B cell (primary cell): ENCODE data around the gene STN1. TPM values are rescaled to one million over a fixed set of nuclear protein-coding genes. Genes with fewer than 3 reads are reported as not detected.

Source experiments
- ATAC-seq: fragments of 200-7000 bp; cut with Tn5 transposase; one replicate; pipeline ENCODE4 v1.10.0; 2021; ENCODE audit warnings: low read depth, mild to moderate bottlenecking, moderate number of reproducible peaks, moderate library complexity
- CTCF ChIA-PET: fragments of 350-600 bp; sonication (Branson Sonifier 250); formaldehyde crosslinking; loops from one replicate; lab custom pipeline; 2021; ENCODE audit warnings: antibody characterized with exemption, inconsistent platforms; lab: Charles Lee
- POLR2A ChIA-PET: fragments of 350-600 bp; sonication (Branson Sonifier 250); formaldehyde crosslinking; loops from one replicate; lab custom pipeline; 2021; ENCODE audit warnings: antibody characterized with exemption; lab: Charles Lee
- DNase-seq: peaks from one replicate; pipeline ENCODE4 v3.0.0; 2013
- H2AFZ ChIP-seq: 2 replicates; pipeline ENCODE4 v1.6.1; 2012; ENCODE audit warnings: mild to moderate bottlenecking, low read depth, low read length; ENCODE audit not compliant: insufficient read depth, poor library complexity, severe bottlenecking
- H3K27ac ChIP-seq, 2 donors: 1 replicate in 1 of 2; 2 replicates in 1 of 2; pipeline ENCODE4 v1.5.1; 2012 to 2013; ENCODE audit warnings: low read length in 2 of 2, mild to moderate bottlenecking in 2 of 2, moderate library complexity in 1 of 2
- H3K27me3 ChIP-seq, 4 experiments: fragments of 200-600 bp in 1 of 4; sonication (generic) in 1 of 4; replicated peaks in 1 of 4; 1 replicate in 2 of 4; 2 replicates in 2 of 4; pipeline versions ENCODE4 v1.6.1 to v1.7.0; 2013 to 2016; ENCODE audit warnings: low read length in 3 of 4, mild to moderate bottlenecking in 2 of 4, mixed read lengths in 1 of 4, moderate library complexity in 1 of 4; ENCODE audit not compliant: insufficient read depth in 4 of 4, control insufficient read depth in 3 of 4; ENCODE audit errors: control extremely low read depth in 1 of 4
- H3K36me3 ChIP-seq, 2 experiments: replicated peaks in 1 of 2; 1 replicate in 1 of 2; 2 replicates in 1 of 2; pipeline versions ENCODE4 v1.6.1 to v1.7.1; 2013; ENCODE audit warnings: low read length in 1 of 2; ENCODE audit not compliant: insufficient read depth in 2 of 2, control insufficient read depth in 1 of 2; ENCODE audit errors: control extremely low read depth in 1 of 2, extremely low read depth in 1 of 2
- H3K4me1 ChIP-seq, 2 donors: fragments of 200-600 bp in 1 of 2; sonication (generic) in 1 of 2; 1 replicate in 1 of 2; 2 replicates in 1 of 2; pipeline versions ENCODE4 v1.5.1 to v1.6.1; 2013 to 2017; ENCODE audit warnings: low read length in 2 of 2; ENCODE audit not compliant: control insufficient read depth in 2 of 2, insufficient read depth in 2 of 2
- H3K4me2 ChIP-seq: replicated peaks from 2 replicates; pipeline ENCODE3; 2012; ENCODE audit warnings: mild to moderate bottlenecking, low read depth, low read length; ENCODE audit not compliant: poor library complexity, severe bottlenecking
- H3K4me3 ChIP-seq, 5 experiments: fragments of 200-600 bp in 1 of 5; sonication (generic) in 1 of 5; 1 replicate in 3 of 5; 2 replicates in 2 of 5; pipeline versions ENCODE4 v1.5.1 to v1.7.0; 2011 to 2016; ENCODE audit warnings: low read length in 4 of 5, mild to moderate bottlenecking in 4 of 5, low read depth in 2 of 5, control low read depth in 1 of 5, moderate library complexity in 1 of 5; ENCODE audit not compliant: insufficient read depth in 1 of 5; ENCODE audit errors: control extremely low read depth in 1 of 5, extremely low read depth in 1 of 5
- H3K79me2 ChIP-seq: fragments of 200-600 bp; sonication (generic); one replicate; pipeline ENCODE4 v1.6.0; 2016; ENCODE audit warnings: low read length; ENCODE audit not compliant: control insufficient read depth, insufficient read depth
- H3K9ac ChIP-seq: fragments of 200-600 bp; sonication (generic); 2 replicates; pipeline ENCODE4 v1.6.1; 2017; ENCODE audit warnings: mild to moderate bottlenecking, low read length, moderate library complexity
- H3K9me3 ChIP-seq, 3 donors: one replicate each; pipeline versions ENCODE4 v1.6.1 to v1.7.1; 2013; ENCODE audit warnings: low read length in 2 of 3; ENCODE audit not compliant: control insufficient read depth in 2 of 3, insufficient read depth in 1 of 3; ENCODE audit errors: control extremely low read depth in 1 of 3
- H4K20me1 ChIP-seq: 2 replicates; pipeline ENCODE4 v1.6.0; 2012; ENCODE audit warnings: mild to moderate bottlenecking, low read length; ENCODE audit not compliant: insufficient read depth, control insufficient read depth, poor library complexity, severe bottlenecking
- H3K27ac Mint-ChIP-seq: one replicate; pipeline ENCODE4 v1.8.0; 2021; ENCODE audit warnings: mixed read lengths
- H3K27me3 Mint-ChIP-seq: one replicate; pipeline ENCODE4 v1.8.0; 2021; ENCODE audit warnings: mixed read lengths
- H3K4me1 Mint-ChIP-seq: one replicate; pipeline ENCODE4 v1.8.0; 2021; ENCODE audit warnings: mixed read lengths
- H3K4me3 Mint-ChIP-seq: one replicate; pipeline ENCODE4 v1.8.0; 2021; ENCODE audit warnings: mixed read lengths
- H3K9me3 Mint-ChIP-seq: one replicate; pipeline ENCODE4 v1.8.0; 2022; ENCODE audit warnings: mixed read lengths; ENCODE audit not compliant: insufficient read depth
- EZH2 ChIP-seq: IDR thresholded peaks from 2 replicates; pipeline ENCODE4 v1.6.1; 2012; ENCODE audit warnings: borderline replicate concordance, low read depth, mild to moderate bottlenecking, moderate library complexity, low read length; ENCODE audit not compliant: insufficient read depth, poor library complexity, severe bottlenecking
- WGBS: methylation state at CpG from one replicate; pipeline ENCODE4 v1.1.5; 2013; ENCODE audit warnings: missing lambda C conversion rate; ENCODE audit not compliant: insufficient coverage; 5-methylcytosine and 5-hydroxymethylcytosine counted together
- intact Hi-C: fragments of 100-400 bp; cut with micrococcal nuclease; formaldehyde crosslinking; loops from one replicate; pipeline ENCODE4 v1.10.0; 2022
- polyA plus RNA-seq: library from polyadenylated mRNA; depleted of rRNA; stranded (reverse); fragments of >200 nt; gene quantifications from 2 replicates; pipeline ENCODE4 v1.2.3, GENCODE V29; 2012
- total RNA-seq, 2 donors: library from RNA; stranded (reverse); fragments of 120-200 nt in 1 of 2; gene quantifications; 1 replicate in 1 of 2; 2 replicates in 1 of 2; pipeline versions ENCODE4 v1.2.3 to v1.2.4, GENCODE V29; 2013 to 2022
- TF ChIP-seq, protein P1 (sequence below): fragments of 200-600 bp; IDR thresholded peaks from one replicate; pipeline ENCODE4 v1.8.0; 2022; ENCODE audit warnings: antibody characterized with exemption, mild to moderate bottlenecking

The STN1 gene
- total and polyA plus RNA-seq, 2 donors (not counting 1 experiment from before 2014, with no cell fraction given), result 16.3 to 24.5 TPM

DNA sequence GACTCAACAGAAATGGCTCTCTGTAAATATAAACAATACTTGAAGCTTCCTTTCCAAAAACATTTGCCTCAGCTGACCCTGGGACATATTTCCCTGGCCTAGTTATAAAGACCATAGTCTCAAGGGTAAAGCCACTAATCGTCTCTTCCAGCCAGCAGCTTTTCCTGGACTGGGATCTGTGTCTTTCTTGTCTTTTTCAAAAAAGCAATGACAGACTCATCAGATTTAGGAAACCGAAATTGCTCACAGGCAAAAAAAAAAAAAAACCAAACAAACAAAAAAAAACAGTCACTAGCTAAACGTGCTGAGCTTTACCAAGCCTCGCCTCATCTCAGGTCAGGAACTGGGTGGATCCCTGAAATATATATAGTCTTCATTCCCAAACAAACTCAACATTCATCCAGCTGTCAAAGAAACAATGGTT, 23.5 kb downstream of the STN1 start:
- intact Hi-C loops, result no loop called here
- H4K20me1 ChIP-seq, result no peaks in the 10 kb centered on the region
- ChIA-PET POLR2A (interaction anchor here (0.6 kb wide), 1 partner anchor 122 kb away, joined by 3 read pairs; no protein-coding TSS in a partner anchor), CTCF (interaction anchor here (0.9 to 2.0 kb wide), 3 partner anchors 9 to 277 kb away, joined by 3 to 7 read pairs (median 5); no protein-coding TSS in a partner anchor)
- no peak for TF ChIP-seq EZH2
- Mint-ChIP-seq H3K27ac (no peak overlapping the region), H3K27me3 (no peaks in the 10 kb centered on the region), H3K4me3 (no peak overlapping the region), H3K9me3 (no peaks in the 10 kb centered on the region), H3K4me1 (no peaks in the 10 kb centered on the region)
- H2AFZ ChIP-seq, result no peak overlapping the region
- no peaks in the 10 kb centered on the region for H3K4me1 ChIP-seq
- 39% methylated on average over 2 of the region's 4 CpGs for WGBS
- no peak overlapping the region for H3K27ac ChIP-seq
- no peak overlapping the region for H3K4me3 ChIP-seq
- ATAC-seq, result no peak
- no peaks in the 10 kb centered on the region for H3K27me3 ChIP-seq
- H3K79me2 ChIP-seq, result no peaks in the 10 kb centered on the region
- H3K4me2 ChIP-seq, result no peak overlapping the region
- no peak for DNase-seq
- H3K9me3 ChIP-seq, result no peaks in the 10 kb centered on the region
- H3K36me3 ChIP-seq, result peaks cover 11 to 69% of the 10 kb centered on the region in 2 experiments
- no peak overlapping the region for H3K9ac ChIP-seq

DNA sequence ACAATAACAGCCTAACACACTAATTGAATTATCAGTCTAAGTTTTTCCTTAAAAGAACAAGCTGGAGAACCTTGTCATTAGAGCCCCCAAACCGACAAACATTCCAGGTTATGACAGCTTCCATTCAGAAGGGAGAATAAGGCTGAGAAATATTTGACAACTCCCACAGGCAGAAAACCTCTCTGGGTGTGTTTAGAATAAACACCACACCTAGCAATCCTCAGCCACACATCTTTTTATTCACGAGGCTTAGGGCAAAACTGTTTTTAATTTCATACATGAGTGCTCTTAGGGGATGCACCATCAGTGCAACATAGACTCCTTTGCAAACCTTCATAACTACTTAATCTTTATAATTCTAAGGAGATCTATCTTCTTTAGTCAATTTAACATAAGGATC, 24.2 kb downstream of the STN1 start:
- POLR2A ChIA-PET, result no interaction called here
- TF ChIP-seq, protein P1, sequence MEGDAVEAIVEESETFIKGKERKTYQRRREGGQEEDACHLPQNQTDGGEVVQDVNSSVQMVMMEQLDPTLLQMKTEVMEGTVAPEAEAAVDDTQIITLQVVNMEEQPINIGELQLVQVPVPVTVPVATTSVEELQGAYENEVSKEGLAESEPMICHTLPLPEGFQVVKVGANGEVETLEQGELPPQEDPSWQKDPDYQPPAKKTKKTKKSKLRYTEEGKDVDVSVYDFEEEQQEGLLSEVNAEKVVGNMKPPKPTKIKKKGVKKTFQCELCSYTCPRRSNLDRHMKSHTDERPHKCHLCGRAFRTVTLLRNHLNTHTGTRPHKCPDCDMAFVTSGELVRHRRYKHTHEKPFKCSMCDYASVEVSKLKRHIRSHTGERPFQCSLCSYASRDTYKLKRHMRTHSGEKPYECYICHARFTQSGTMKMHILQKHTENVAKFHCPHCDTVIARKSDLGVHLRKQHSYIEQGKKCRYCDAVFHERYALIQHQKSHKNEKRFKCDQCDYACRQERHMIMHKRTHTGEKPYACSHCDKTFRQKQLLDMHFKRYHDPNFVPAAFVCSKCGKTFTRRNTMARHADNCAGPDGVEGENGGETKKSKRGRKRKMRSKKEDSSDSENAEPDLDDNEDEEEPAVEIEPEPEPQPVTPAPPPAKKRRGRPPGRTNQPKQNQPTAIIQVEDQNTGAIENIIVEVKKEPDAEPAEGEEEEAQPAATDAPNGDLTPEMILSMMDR, result no peak
- TF ChIP-seq EZH2, result no peak
- H3K27ac ChIP-seq, result peak overlapping the region in 1 of 2 donors; percentile 20

More for the DNA sequence above, 24.2 kb downstream of the STN1 start:
- Histone ChIP-seq H3K4me2 (no peak overlapping the region), H3K36me3 (peaks cover 11 to 63% of the 10 kb centered on the region in 2 experiments), H3K4me1 (no peaks in the 10 kb centered on the region), H3K9me3 (no peaks in the 10 kb centered on the region), H4K20me1 (no peaks in the 10 kb centered on the region), H2AFZ (no peak overlapping the region), H3K4me3 (no peak overlapping the region), H3K9ac (no peak overlapping the region), H3K27me3 (no peaks in the 10 kb centered on the region), H3K79me2 (no peaks in the 10 kb centered on the region)
- intact Hi-C loops, result no loop called here
- Mint-ChIP-seq H3K4me1 (no peaks in the 10 kb centered on the region), H3K9me3 (no peaks in the 10 kb centered on the region), H3K4me3 (no peak overlapping the region), H3K27ac (no peak overlapping the region), H3K27me3 (no peaks in the 10 kb centered on the region)
- DNase-seq (no peak), ATAC-seq (no peak)
- CTCF ChIA-PET, result interaction anchor here (0.6 to 2.0 kb wide), 4 partner anchors 8 to 1330 kb away, joined by 3 to 7 read pairs (median 5); no protein-coding TSS in a partner anchor
- 33% methylated on average over 1 of the region's 2 CpGs for WGBS
